Stimulated activated CD8-positive, alpha-beta memory T cell treated with anti-CD3 and anti-CD28 coated beads, Interleukin-7, amount 100 ng/mL, for 4 hours (primary cell): Measurements from ENCODE around the gene PCSK1.

Source experiments
- DNase-seq, 2 donors: peaks; one replicate each; pipeline ENCODE4 v3.0.0-alpha.2; 2020; ENCODE audit warnings: low read depth in 2 of 2

The PCSK1 gene

GRCh38 chr5:96433066-96433447 lies at the start of gene PCSK1:
PCSK1 (minus strand) TSS chr5:96433248; CDS start chr5:96433042, 206 bp downstream.
- no peak for DNase-seq

- no peak for DNase-seq
These were observed 48.8 kb upstream of the PCSK1 start for GRCh38 chr5:96481867-96482266.

GRCh38 chr5:96481009-96481786 lies 48.1 kb upstream of the PCSK1 start:
- DNase-seq = no peak

GRCh38 chr5:96478983-96479382 lies 45.9 kb upstream of the PCSK1 start:
- no peak for DNase-seq

- no peak for DNase-seq
These were observed 43.6 kb upstream of the PCSK1 start for GRCh38 chr5:96476654-96477053.

- no peak for DNase-seq
These were observed 41.0 kb upstream of the PCSK1 start for GRCh38 chr5:96474073-96474472.

- DNase-seq = no peak
These were observed 40.1 kb upstream of the PCSK1 start for GRCh38 chr5:96473155-96473554.

GRCh38 chr5:96470785-96471184 lies 37.7 kb upstream of the PCSK1 start:
- no peak for DNase-seq

- no peak for DNase-seq
These were observed 35.9 kb upstream of the PCSK1 start for GRCh38 chr5:96468956-96469355.

GRCh38 chr5:96463091-96463490 lies 30.0 kb upstream of the PCSK1 start:
- DNase-seq = no peak

GRCh38 chr5:96459313-96460121 lies 26.5 kb upstream of the PCSK1 start:
- DNase-seq = no peak

- no peak for DNase-seq
These were observed 25.1 kb upstream of the PCSK1 start for GRCh38 chr5:96458176-96458575.

GRCh38 chr5:96455789-96456188 lies 22.7 kb upstream of the PCSK1 start:
- DNase-seq = no peak

- DNase-seq = no peak
These were observed 20.3 kb upstream of the PCSK1 start for GRCh38 chr5:96453394-96453793.

GRCh38 chr5:96447949-96448348 lies 14.9 kb upstream of the PCSK1 start:
- DNase-seq = no peak

- no peak for DNase-seq
These were observed 7.1 kb upstream of the PCSK1 start for GRCh38 chr5:96440185-96440538.

GRCh38 chr5:96439477-96440184 lies 6.6 kb upstream of the PCSK1 start:
- DNase-seq = no peak

- no peak for DNase-seq
These were observed 1.2 kb upstream of the PCSK1 start for GRCh38 chr5:96434201-96434645.

GRCh38 chr5:96432216-96433065 lies 607 bp downstream of the PCSK1 start:
- no peak for DNase-seq

GRCh38 chr5:96431376-96432187 lies 1.5 kb downstream of the PCSK1 start:
- DNase-seq = no peak

- no peak for DNase-seq
These were observed 5.2 kb downstream of the PCSK1 start for GRCh38 chr5:96427824-96428223.
